ENCODE measurements around the gene CTSV.
"Not testable (repeated sequence)": the region's sequence is repeated elsewhere in the genome, so short reads cannot be mapped to it uniquely, and the experiment has no call there.

Gene CTSV

GRCh38 chr9:97039514-97039860, 545 bp upstream of the CTSV start:
- no peak for DNase-seq

DNA sequence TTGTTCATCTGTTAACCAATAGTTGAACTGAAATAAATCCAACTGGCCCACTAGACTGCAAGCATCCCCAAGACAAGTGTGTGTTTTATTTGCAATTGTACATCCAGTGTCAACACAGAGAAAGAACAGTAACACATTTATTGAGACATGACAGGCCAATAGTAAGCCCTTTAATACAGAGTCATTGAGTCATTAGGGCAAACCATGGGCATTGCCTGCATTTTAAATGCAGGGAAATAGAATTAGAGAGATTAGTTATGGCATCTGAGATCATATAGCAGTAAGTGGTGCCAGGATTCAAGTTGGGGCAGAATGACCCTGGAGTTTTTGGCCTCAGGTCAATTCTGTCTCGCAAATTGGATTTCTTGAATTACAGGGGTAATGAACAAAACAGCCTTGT, 15.4 kb downstream of the CTSV start:
- DNase-seq = not testable (repeated sequence)

DNA sequence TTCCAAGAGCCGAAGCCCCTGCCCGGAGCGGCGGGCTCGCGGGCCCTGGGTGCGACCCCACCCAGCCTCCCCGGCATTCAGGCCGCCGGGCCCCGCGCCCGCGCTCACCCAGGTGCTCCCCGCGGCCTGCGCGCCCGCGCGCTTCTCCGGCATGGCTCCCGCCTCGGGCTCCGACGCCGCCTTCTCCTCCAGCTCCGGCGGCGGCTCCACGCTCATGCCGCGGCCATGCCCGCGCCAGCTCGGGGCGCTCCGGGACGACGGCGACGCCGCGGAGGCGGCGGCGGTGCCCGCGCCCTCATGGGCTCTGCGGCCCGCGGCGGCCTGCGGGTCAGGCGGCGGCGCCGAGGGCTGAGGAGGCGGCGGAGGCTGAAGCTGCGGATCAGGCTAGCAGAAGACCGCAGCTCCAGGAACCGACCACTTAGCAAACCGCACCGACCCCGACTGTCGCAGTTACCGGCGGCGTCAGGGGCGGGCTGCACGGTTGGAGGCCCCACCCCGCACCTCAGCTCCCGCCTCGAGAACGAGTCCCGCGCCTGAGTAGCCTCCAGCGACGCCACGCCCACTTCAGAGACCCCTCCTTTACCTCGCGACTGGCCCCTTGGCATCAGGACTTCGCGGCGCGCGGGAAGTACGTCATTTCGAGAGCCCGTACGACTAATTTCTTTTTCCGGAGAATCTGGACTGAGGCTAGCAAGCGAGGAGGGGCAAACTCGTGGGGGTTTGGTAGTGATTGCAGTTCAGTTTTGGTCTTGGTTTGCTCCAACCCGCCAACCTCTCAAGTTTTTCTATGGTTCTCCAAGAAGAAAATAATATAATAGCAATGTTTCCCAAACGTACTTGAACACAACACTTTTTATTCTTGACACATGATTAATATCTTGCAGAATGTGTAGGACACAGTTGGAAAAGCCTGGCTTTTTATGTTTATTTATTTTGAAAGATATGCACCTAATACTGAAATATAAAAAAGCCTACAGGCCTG, 25.5 kb downstream of the CTSV start:
- DNase-seq = peak; percentile 78

- peak; percentile 10 for DNase-seq
Measured at GRCh38 chr9:97012617-97013016, 26.3 kb downstream of the CTSV start.

DNA sequence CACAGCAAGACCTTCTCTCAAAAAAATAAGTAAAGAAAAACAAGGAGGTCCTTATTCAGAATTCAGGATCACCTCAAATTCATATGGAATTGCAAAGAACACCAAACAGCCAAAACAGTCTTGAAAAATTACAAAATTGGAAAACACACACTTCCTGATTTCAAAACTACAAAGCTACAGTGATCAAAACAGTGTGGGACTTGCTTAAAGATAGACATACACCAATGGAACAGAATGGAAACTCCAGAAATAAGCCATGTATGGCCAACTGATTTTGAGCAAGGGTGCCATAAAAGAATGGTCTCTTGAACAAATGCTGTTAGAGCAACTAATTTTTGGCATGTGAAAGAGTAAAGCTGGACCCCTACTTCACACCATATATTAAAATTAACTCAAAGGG, 36.7 kb downstream of the CTSV start:
- not testable (repeated sequence) for DNase-seq

DNA sequence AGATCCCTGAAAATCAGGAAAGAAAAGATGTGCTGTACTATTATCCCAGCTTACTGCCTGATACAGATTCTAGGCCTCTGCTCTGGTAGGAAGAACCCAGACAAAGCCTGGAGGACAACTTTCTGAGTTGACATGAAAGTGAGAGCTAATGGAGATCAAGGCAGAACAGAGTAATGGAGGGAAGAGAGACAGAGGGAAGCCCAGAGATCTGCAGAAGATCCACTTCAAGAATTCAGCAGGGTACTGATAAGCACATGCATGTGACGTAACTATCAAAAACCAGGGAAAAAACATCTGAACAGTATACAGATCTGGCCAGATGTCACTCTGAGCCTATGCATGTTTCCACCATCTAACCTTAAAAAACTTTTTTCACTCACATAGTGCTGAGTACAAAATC, 37.6 kb downstream of the CTSV start:
- not testable (repeated sequence) for DNase-seq

DNA sequence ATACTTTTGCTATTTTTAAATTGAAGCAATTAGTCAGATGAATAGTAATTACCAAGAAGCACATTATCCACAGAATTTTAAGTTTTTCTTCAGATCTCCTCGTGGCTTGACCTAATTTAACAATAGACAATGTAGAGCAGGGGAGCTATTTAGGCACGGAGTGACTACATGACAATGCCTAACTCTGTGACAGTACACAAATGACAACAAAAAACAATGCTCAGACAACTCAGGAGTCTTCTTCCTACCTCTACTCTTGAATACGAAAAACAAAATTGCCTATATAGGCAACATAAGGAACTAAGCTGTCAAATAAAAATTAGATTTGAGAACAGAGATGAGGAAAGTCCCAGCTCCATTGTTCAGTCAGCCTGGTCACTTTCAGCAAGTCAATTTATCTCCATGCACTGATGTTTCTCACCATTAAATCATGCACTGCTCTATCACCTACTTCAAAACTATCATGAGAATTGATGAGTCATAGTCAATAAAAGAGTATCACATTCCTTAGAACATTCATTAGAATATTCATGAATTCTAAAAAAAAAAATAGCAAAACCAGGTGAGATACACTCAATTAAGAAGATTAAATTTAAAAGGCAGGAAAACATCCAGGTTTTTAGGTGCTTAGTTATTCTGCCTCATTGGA, 38.7 kb downstream of the CTSV start:
- not testable (repeated sequence) for DNase-seq

DNA sequence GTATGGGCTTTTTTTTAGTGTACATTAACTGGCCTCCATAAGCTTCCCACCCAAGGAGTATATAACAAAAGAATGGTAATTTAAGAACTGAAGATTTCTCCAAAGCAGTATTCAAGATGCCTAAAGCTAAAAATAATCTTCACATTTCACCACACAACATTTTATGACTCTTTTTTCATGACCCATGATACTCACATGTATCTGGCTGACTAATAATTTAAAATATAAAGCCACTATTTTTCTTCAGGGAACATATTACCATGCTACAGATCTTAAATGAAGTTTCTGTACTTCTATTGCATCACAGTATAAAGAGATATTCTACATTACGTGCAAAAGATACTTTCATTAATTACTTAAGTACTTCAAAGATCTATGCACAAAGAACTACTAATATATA, 39.2 kb downstream of the CTSV start:
- not testable (repeated sequence) for DNase-seq

DNA sequence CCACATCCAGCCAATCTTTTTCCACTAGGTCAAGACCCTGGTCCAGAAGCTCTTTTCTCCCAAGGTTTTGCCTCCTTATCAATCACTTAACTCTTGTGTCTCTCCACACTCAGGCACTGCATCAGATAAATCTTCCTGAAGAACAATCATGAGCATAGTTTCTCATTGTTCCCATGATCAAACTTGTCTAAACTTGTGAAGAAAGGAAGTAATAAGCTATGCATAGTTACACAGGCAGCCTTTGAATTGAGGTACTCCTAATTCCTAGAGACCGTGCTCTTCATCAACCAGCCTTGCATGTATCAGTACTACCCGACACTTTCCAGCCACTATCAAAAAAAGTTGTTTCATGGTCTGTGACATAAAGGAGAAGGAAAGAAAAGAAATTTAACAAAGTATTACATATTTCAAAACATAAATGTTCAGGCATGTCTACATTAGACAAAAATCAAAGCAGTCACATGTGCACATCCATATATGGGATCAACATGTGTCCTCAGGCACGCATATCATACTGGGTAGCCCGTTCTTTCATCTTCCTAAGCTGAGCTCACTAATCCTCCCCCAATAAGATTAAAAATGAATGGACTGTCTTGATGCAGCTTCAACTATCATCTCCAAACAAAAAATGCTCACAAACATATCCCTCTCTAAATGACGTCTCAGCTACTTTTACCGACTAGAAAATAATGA, 41.8 kb downstream of the CTSV start:
- DNase-seq = not testable (repeated sequence)

GRCh38 chr9:96994531-96995016, 44.4 kb downstream of the CTSV start:
- DNase-seq = not testable (repeated sequence)

DNA sequence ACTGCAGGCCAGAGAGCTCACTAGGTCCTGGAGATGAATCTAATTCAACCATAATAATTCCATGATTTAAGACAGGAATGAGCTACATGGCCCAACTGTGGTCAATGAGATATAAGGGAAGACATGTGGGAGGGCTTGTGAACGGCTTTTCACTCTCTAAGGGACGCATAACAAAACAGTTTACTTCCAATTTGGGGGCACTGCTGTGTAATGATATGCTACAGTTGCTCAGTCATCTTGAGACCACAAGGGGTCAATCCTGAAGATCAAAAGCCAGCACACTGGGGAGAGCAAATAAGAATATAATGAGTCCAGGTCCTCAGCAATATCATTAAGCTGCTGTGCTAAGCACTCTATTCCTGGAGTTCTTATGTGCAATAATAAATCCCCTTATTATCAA, 46.6 kb downstream of the CTSV start:
- not testable (repeated sequence) for DNase-seq

- DNase-seq = not testable (repeated sequence)
Measured at GRCh38 chr9:96989747-96990318, 49.1 kb downstream of the CTSV start.

DNA sequence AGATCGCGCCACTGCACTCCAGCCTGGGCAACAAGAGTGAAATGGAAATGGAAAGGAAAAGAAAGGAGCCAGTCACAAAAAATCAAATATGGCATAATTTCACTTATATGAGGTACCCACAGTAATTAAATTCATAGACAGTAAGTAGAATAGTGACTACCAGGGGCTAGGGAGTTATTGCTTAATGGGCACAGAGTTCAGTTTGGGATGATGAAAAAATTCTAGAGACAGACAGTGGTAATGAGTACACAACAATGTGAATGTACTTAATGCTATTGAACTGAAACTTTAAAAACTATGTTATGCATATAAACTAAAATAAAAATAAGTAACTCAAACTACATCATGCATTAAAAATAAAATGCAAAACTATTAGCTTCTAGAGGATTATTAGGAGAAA, 54.1 kb downstream of the CTSV start:
- DNase-seq = not testable (repeated sequence)

DNA sequence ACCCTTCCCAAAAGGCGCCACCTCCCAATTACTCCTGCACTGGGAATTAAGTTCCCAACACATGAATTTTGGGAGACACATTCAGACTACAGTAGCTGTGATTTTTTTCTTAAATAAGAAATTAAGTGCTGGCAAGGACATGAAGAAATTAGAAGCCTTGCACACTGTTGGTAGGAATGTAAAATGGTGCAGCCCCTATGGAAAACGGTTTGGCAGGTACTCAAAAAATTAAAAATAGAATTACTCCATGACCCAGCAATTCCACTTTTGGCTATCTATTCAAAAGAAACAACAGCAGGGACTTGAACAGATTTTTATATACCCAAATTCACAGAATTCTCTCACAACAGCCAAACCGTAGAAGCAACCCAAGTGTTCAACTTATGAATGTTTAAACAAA, 54.8 kb downstream of the CTSV start:
- not testable (repeated sequence) for DNase-seq

GRCh38 chr9:96983496-96984122, 55.3 kb downstream of the CTSV start:
- DNase-seq = not testable (repeated sequence)
